ENCODE measurements around the gene SHB.

DNA sequence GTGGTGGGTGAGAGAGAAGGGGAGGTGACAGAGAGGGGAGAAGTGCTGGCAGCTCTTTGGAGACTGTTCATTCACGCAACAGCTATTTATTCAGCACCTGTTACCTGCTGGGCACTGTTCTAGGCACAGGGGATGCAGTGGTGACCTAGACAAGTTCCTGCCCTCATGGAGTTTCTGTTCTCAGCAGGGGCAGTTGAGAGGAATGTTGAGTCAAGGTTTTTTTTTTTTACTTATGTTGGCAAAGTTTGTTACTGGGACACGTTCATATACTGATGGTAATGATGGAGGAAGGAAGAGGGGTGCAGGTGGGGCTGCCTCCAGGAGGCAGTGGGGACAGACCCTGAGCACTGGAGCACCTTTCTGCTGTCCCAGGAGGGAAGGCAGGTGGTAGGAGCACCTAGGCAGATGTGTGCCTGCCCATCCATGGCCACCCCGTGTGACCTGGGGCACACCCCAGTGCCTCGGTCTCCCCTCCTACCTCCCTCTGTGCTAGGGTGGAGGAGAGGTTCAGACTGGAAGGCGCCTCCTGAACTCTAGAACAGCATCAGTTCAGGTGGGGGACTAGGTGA lies 115.7 kb downstream of the SHB start:
- TF ChIP-seq, protein P1, sequence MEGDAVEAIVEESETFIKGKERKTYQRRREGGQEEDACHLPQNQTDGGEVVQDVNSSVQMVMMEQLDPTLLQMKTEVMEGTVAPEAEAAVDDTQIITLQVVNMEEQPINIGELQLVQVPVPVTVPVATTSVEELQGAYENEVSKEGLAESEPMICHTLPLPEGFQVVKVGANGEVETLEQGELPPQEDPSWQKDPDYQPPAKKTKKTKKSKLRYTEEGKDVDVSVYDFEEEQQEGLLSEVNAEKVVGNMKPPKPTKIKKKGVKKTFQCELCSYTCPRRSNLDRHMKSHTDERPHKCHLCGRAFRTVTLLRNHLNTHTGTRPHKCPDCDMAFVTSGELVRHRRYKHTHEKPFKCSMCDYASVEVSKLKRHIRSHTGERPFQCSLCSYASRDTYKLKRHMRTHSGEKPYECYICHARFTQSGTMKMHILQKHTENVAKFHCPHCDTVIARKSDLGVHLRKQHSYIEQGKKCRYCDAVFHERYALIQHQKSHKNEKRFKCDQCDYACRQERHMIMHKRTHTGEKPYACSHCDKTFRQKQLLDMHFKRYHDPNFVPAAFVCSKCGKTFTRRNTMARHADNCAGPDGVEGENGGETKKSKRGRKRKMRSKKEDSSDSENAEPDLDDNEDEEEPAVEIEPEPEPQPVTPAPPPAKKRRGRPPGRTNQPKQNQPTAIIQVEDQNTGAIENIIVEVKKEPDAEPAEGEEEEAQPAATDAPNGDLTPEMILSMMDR (IDR thresholded peaks at IDR 0.05; ENCODE audit: poor library complexity) = no peak
- no peak for TF ChIP-seq EZH2 (IDR thresholded peaks at IDR 0.05; ENCODE audit: borderline replicate concordance)
